Measurements from ENCODE around the gene CREG2.
"Not testable (repeated sequence)": the region's sequence is repeated elsewhere in the genome, so short reads cannot be mapped to it uniquely, and the experiment has no call there.

The CREG2 gene

DNA sequence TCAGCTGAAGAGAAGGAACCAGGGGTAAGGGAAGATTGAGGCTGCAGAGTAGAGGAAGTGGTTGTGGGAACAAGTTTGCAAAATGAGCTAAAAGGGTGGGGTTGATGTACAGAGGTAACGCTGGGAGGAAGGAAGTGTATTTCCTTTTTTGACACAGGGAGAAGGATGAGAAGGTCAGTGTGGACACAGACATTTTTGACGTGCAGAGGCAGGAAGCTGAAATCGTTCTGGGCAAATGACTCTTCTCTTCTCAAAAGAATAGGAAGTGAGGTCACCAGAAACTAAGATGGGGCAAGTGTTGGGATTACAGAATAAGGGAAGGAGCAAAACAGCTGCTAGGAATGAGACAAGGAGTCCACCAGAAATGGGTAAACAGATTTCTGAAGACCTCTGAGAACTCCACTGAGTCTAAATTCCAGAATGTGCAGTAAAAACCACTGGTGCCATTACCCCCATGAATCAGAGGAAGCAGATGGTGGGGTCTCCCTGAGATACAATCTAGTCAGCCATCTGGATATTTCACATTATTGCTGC lies 58.8 kb downstream of the CREG2 start:
- no peak for DNase-seq (ENCODE audit: low spot score)

DNA sequence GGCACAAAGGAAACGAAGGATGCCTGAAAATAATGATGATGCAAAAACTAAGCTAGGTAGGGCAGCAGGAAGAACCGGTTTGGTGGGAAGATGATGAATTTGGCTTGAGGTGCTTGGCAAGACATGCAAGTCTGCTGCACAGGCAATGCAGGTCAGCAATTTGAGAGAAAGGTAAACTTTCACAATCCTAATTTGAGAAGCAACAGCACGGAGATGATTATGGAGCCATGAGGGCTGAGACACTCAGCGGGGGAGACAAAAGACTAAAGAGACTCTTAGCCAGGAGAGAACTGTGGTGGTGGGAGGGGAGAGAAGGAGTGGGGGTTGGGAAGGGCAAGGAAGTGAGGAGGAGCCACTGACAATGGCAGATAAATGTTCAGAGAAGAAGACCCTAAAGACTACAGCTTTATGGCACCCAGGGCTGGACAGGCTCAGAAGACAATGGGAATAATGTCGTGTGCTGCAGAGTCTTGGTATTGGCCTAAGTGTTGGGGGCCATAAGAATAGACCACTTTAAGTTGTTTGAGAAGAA lies 59.4 kb downstream of the CREG2 start:
- no peak for DNase-seq (ENCODE audit: low spot score)
- no peak for TF ChIP-seq CTCF (IDR thresholded peaks at IDR 0.05; ENCODE audit: extremely low read depth, missing control alignments)

More for the DNA sequence above, 58.8 kb downstream of the CREG2 start:
- no peak for TF ChIP-seq CTCF (IDR thresholded peaks at IDR 0.05; ENCODE audit: extremely low read depth, missing control alignments)

DNA sequence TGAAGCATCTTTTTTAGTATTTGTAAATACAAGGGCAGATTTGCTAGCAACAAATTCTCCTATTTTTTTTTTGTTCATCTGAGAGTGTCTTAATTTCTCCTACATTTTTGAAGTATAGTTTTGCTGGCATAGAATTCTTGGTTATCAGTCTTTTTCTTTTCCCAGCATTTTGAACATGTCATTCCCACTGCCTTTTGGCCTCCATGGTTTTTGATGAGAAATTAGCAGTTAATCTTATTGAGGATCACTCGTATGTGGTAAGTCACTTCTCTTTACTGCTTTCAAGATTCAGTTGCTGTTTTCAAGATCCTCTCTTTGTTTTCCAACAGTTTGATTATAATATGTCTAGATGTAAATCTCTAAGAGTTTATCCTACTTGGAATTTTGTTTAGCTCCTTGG lies 61.9 kb downstream of the CREG2 start:
- no peak for DNase-seq (ENCODE audit: low spot score)
- no peak for TF ChIP-seq CTCF (IDR thresholded peaks at IDR 0.05; ENCODE audit: extremely low read depth, missing control alignments)

GRCh38 chr2:101316568-101316967 lies 70.7 kb downstream of the CREG2 start:
- not testable (repeated sequence) for DNase-seq (ENCODE audit: low spot score)

DNA sequence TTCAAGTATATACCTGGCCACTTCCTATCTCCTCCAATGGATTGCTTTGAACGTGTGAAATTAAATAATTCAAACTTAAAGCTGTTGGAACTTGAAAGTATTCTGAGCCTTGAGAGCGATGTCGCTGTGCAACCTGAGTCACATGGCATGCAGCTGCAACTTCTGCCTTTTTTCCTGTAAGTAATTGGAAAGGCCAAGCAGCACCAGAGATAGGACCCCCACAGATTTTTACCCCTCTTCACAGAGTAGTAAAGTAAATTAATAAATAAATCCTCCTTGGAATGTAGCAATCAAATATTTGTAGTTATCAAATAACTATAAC lies 75.6 kb downstream of the CREG2 start:
- DNase-seq (ENCODE audit: low spot score) = no peak
- TF ChIP-seq CTCF (IDR thresholded peaks at IDR 0.05; ENCODE audit: extremely low read depth, missing control alignments) = no peak

DNA sequence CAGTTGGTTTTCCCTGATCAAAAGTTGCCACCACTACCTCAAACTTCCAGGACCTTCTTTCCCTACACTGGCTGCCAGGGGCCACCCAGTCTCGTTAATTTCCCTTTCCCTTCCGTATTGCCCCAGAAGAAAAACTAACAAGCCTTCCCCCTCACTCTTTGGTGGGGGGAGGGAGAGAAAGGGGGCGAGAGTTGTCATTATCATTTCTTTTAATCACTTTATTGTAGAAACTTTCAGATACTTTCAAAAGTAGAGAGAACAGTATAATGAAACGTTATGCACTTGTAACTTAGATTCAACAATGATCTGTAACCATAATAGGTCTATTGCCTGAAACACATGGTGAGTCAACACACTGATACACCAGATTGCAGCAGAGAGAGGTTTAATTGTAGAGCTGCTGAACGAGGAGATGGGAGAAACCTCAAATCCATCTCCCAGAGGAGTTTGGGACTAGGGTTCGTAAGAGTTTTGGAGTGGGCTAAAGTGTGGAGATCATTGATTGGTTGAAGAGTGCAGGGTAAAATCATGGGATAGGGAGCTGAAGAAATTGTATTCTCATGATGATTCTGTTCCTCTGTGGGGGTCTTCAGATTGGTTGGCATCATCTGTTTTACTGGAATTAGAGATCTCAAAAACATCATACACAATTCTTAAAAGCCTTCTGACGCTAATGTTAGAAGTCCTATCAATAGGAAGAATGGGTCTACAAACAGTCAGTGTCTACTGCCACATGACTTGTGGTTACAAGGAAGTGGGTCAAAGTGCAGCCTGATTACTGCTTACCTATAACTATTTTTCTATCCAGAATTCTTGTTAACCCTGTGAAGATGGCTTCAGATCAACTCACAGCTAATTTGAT lies 76.2 kb downstream of the CREG2 start:
- no peak for DNase-seq (ENCODE audit: low spot score)
- no peak for TF ChIP-seq CTCF (IDR thresholded peaks at IDR 0.05; ENCODE audit: extremely low read depth, missing control alignments)

GRCh38 chr2:101310090-101310833 lies 77.0 kb downstream of the CREG2 start:
- no peak for TF ChIP-seq CTCF (IDR thresholded peaks at IDR 0.05; ENCODE audit: extremely low read depth, missing control alignments)
- no peak for DNase-seq (ENCODE audit: low spot score)
